ENCODE data around the gene ADAMTS2.

Gene ADAMTS2

GRCh38 chr5:179232091-179232735 is 113.0 kb downstream of the ADAMTS2 start:
- H3K27me3 ChIP-seq (ENCODE audit: control insufficient read depth, insufficient read depth, low read length): no peaks in the 10 kb centered on the region
- DNase-seq (ENCODE audit: low read depth, low spot score): no peak
- no CpG with 5 or more reads among the region's 17 CpGs for WGBS (ENCODE audit: insufficient coverage, insufficient read length)
- peaks cover 11% of the 10 kb centered on the region for H3K4me1 ChIP-seq (ENCODE audit: control insufficient read depth, insufficient read depth, low read length)
- no peaks in the 10 kb centered on the region for H3K36me3 ChIP-seq (ENCODE audit: control insufficient read depth, insufficient read depth, low read length)
- H3K27ac ChIP-seq (ENCODE audit: low read length): no peak overlapping the region
- no peak overlapping the region for H3K4me3 ChIP-seq (ENCODE audit: low read length)
- H3K9me3 ChIP-seq (ENCODE audit: control insufficient read depth, insufficient read depth, low read length): no peaks in the 10 kb centered on the region

GRCh38 chr5:179231309-179231708 is 114.0 kb downstream of the ADAMTS2 start:
- no peaks in the 10 kb centered on the region for H3K27me3 ChIP-seq (ENCODE audit: control insufficient read depth, insufficient read depth, low read length)
- H3K27ac ChIP-seq (ENCODE audit: low read length): no peak overlapping the region
- no peaks in the 10 kb centered on the region for H3K36me3 ChIP-seq (ENCODE audit: control insufficient read depth, insufficient read depth, low read length)
- WGBS (ENCODE audit: insufficient coverage, insufficient read length): no CpG with 5 or more reads among the region's 14 CpGs
- no peak overlapping the region for H3K4me3 ChIP-seq (ENCODE audit: low read length)
- no peaks in the 10 kb centered on the region for H3K9me3 ChIP-seq (ENCODE audit: control insufficient read depth, insufficient read depth, low read length)
- DNase-seq (ENCODE audit: low read depth, low spot score): no peak
- peaks cover 13% of the 10 kb centered on the region for H3K4me1 ChIP-seq (ENCODE audit: control insufficient read depth, insufficient read depth, low read length)

- DNase-seq (ENCODE audit: low read depth, low spot score): no peak
- no peak overlapping the region for H3K27ac ChIP-seq (ENCODE audit: low read length)
- H3K4me3 ChIP-seq (ENCODE audit: low read length): no peak overlapping the region
- H3K9me3 ChIP-seq (ENCODE audit: control insufficient read depth, insufficient read depth, low read length): no peaks in the 10 kb centered on the region
- peaks cover 13% of the 10 kb centered on the region for H3K4me1 ChIP-seq (ENCODE audit: control insufficient read depth, insufficient read depth, low read length)
- H3K27me3 ChIP-seq (ENCODE audit: control insufficient read depth, insufficient read depth, low read length): no peaks in the 10 kb centered on the region
- no CpG with 5 or more reads among the region's 9 CpGs for WGBS (ENCODE audit: insufficient coverage, insufficient read length)
- H3K36me3 ChIP-seq (ENCODE audit: control insufficient read depth, insufficient read depth, low read length): no peaks in the 10 kb centered on the region
These were observed 115.2 kb downstream of the ADAMTS2 start for GRCh38 chr5:179230061-179230461.

DNA sequence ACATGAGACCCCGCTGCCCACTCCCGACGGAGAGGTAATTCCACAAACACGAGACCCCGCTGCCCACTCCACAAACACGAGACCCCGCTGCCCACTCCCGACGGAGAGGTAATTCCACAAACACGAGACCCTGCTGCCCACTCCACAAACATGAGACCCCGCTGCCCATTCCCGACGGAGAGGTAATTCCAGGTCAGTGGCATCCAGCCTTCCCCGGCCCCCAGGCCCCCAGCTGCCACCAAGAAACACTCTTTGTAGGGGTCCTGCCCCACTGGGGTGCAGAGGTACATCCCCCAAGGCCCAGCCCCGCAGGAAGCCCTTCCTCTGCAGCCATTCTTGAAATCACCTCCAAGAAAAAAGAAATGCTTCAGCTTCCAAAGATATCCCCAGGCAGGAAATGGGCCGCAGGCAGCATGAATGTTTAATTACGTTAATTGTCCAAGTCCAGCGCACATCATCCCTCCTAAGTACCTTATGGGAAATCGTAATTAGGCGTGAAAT is 115.9 kb downstream of the ADAMTS2 start:
- peaks cover 13% of the 10 kb centered on the region for H3K4me1 ChIP-seq (ENCODE audit: control insufficient read depth, insufficient read depth, low read length)
- no peaks in the 10 kb centered on the region for H3K36me3 ChIP-seq (ENCODE audit: control insufficient read depth, insufficient read depth, low read length)
- H3K4me3 ChIP-seq (ENCODE audit: low read length): no peak overlapping the region
- no peak overlapping the region for H3K27ac ChIP-seq (ENCODE audit: low read length)
- H3K9me3 ChIP-seq (ENCODE audit: control insufficient read depth, insufficient read depth, low read length): no peaks in the 10 kb centered on the region
- no CpG with 5 or more reads among the region's 20 CpGs for WGBS (ENCODE audit: insufficient coverage, insufficient read length)
- DNase-seq (ENCODE audit: low read depth, low spot score): no peak
- no peaks in the 10 kb centered on the region for H3K27me3 ChIP-seq (ENCODE audit: control insufficient read depth, insufficient read depth, low read length)

GRCh38 chr5:179228341-179229121 is 116.7 kb downstream of the ADAMTS2 start:
- Histone ChIP-seq H3K27me3 (ENCODE audit: control insufficient read depth, insufficient read depth, low read length) (no peaks in the 10 kb centered on the region), H3K4me3 (ENCODE audit: low read length) (no peak overlapping the region), H3K27ac (ENCODE audit: low read length) (no peak overlapping the region), H3K9me3 (ENCODE audit: control insufficient read depth, insufficient read depth, low read length) (no peaks in the 10 kb centered on the region), H3K36me3 (ENCODE audit: control insufficient read depth, insufficient read depth, low read length) (no peaks in the 10 kb centered on the region), H3K4me1 (ENCODE audit: control insufficient read depth, insufficient read depth, low read length) (peaks cover 9% of the 10 kb centered on the region)
- DNase-seq (ENCODE audit: low read depth, low spot score): no peak
- WGBS (ENCODE audit: insufficient coverage, insufficient read length): no CpG with 5 or more reads among the region's 20 CpGs

DNA sequence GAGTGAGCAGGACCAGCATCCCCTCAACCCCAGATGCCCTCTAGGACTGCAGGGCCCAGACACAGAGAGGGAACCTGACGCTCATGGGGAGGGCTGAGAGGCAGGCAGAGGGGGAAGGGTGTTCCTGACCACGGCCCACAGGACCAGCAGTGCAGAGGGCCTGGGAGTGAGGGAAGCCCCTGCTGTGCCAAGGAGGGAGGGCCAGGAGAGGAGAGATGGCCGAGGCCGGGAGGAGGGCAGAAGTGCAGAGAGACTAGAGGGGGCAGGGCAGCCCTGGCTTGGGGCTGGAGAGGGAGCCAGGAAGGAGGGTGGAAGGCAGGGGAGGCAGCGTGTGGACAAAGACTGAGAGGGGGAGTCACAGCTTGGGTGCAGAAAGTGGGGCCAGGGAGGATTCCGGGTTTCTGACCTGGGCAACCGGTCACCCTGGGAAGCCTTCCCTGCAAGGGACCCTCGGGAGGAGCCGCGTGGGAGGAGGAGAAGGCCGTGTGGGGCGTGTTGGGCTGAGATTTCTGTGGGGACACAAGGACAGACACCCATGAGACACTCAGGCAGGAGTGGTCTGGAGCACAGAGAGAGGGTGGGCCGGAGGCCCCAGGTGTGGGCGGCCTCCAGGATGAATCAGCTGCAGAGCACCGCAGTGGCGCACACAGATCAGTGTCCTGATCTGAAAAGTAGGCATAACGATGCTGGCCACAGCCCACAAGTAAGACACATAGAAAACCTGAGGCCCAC is 117.5 kb downstream of the ADAMTS2 start:
- Histone ChIP-seq H3K9me3 (ENCODE audit: control insufficient read depth, insufficient read depth, low read length) (peaks cover 3% of the 10 kb centered on the region; the same call in 1 of the 2 replicates), H3K36me3 (ENCODE audit: control insufficient read depth, insufficient read depth, low read length) (no peaks in the 10 kb centered on the region), H3K27me3 (ENCODE audit: control insufficient read depth, insufficient read depth, low read length) (no peaks in the 10 kb centered on the region), H3K27ac (ENCODE audit: low read length) (no peak overlapping the region), H3K4me3 (ENCODE audit: low read length) (no peak overlapping the region), H3K4me1 (ENCODE audit: control insufficient read depth, insufficient read depth, low read length) (peaks cover 9% of the 10 kb centered on the region)
- no CpG with 5 or more reads among the region's 17 CpGs for WGBS (ENCODE audit: insufficient coverage, insufficient read length)
- DNase-seq (ENCODE audit: low read depth, low spot score): no peak

- peaks cover 9% of the 10 kb centered on the region for H3K4me1 ChIP-seq (ENCODE audit: control insufficient read depth, insufficient read depth, low read length)
- H3K27me3 ChIP-seq (ENCODE audit: control insufficient read depth, insufficient read depth, low read length): no peaks in the 10 kb centered on the region
- H3K27ac ChIP-seq (ENCODE audit: low read length): no peak overlapping the region
- H3K4me3 ChIP-seq (ENCODE audit: low read length): no peak overlapping the region
- no CpG with 5 or more reads among the region's 4 CpGs for WGBS (ENCODE audit: insufficient coverage, insufficient read length)
- no peak for DNase-seq (ENCODE audit: low read depth, low spot score)
- H3K36me3 ChIP-seq (ENCODE audit: control insufficient read depth, insufficient read depth, low read length): no peaks in the 10 kb centered on the region
- H3K9me3 ChIP-seq (ENCODE audit: control insufficient read depth, insufficient read depth, low read length): peaks cover 3% of the 10 kb centered on the region; the same call in 1 of the 2 replicates
These were observed 118.1 kb downstream of the ADAMTS2 start for GRCh38 chr5:179227229-179227579.

DNA sequence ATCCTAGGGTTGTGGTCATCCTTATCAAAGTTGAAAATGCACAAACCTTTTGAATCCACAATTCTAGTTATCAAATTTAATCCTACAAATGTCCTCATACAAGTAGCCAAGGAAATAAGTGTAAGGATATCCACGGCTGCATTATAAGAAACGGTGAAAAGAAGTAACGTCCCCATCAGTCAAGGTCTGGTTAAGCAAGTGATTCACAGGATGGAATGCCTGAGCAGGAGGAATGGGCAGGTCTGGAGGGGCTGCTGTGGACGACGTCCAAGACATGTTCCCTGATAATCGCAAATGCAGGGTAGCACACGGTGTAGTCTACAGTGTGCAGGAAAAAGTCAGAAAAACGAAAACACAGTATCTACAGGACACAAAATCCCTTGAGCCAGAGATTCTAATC is 118.6 kb downstream of the ADAMTS2 start:
- Histone ChIP-seq H3K27ac (ENCODE audit: low read length) (no peak overlapping the region), H3K4me1 (ENCODE audit: control insufficient read depth, insufficient read depth, low read length) (peaks cover 9% of the 10 kb centered on the region), H3K9me3 (ENCODE audit: control insufficient read depth, insufficient read depth, low read length) (peaks cover 3% of the 10 kb centered on the region; the same call in 1 of the 2 replicates), H3K36me3 (ENCODE audit: control insufficient read depth, insufficient read depth, low read length) (no peaks in the 10 kb centered on the region), H3K27me3 (ENCODE audit: control insufficient read depth, insufficient read depth, low read length) (no peaks in the 10 kb centered on the region), H3K4me3 (ENCODE audit: low read length) (no peak overlapping the region)
- no CpG with 5 or more reads among the region's 8 CpGs for WGBS (ENCODE audit: insufficient coverage, insufficient read length)
- DNase-seq (ENCODE audit: low read depth, low spot score): no peak

- no peak for DNase-seq (ENCODE audit: low read depth, low spot score)
- Histone ChIP-seq H3K36me3 (ENCODE audit: control insufficient read depth, insufficient read depth, low read length) (no peaks in the 10 kb centered on the region), H3K4me3 (ENCODE audit: low read length) (no peak overlapping the region), H3K27ac (ENCODE audit: low read length) (no peak overlapping the region), H3K27me3 (ENCODE audit: control insufficient read depth, insufficient read depth, low read length) (no peaks in the 10 kb centered on the region), H3K9me3 (ENCODE audit: control insufficient read depth, insufficient read depth, low read length) (peaks cover 3% of the 10 kb centered on the region; the same call in 1 of the 2 replicates), H3K4me1 (ENCODE audit: control insufficient read depth, insufficient read depth, low read length) (peaks cover 9% of the 10 kb centered on the region)
- no CpG with 5 or more reads among the region's 19 CpGs for WGBS (ENCODE audit: insufficient coverage, insufficient read length)
These were observed 119.9 kb downstream of the ADAMTS2 start for GRCh38 chr5:179225387-179225786.

DNA sequence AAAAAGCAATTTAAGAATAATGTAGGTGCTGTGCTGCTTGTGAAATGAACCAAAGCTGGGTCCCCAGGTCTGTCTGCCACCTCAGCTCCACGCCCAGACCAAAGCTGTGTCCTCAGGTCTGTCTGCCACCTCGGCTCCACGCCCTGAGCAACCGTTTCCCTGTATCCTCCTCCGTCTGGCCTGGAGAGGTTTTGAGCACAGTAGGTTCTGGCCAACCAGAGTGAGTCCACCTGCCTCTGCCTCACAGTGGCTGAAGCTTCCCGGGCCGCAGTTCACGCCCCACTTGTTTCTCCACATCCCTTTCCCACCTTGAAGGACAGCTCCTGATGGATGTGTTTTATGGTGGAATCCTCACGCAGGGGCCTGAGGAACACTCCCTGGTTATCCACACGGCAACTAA is 120.5 kb downstream of the ADAMTS2 start:
- peaks cover 9% of the 10 kb centered on the region for H3K4me1 ChIP-seq (ENCODE audit: control insufficient read depth, insufficient read depth, low read length)
- WGBS (ENCODE audit: insufficient coverage, insufficient read length): no CpG with 5 or more reads among the region's 10 CpGs
- H3K9me3 ChIP-seq (ENCODE audit: control insufficient read depth, insufficient read depth, low read length): peaks cover 3% of the 10 kb centered on the region; the same call in 1 of the 2 replicates
- no peaks in the 10 kb centered on the region for H3K36me3 ChIP-seq (ENCODE audit: control insufficient read depth, insufficient read depth, low read length)
- H3K27ac ChIP-seq (ENCODE audit: low read length): no peak overlapping the region
- DNase-seq (ENCODE audit: low read depth, low spot score): no peak
- H3K4me3 ChIP-seq (ENCODE audit: low read length): no peak overlapping the region
- no peaks in the 10 kb centered on the region for H3K27me3 ChIP-seq (ENCODE audit: control insufficient read depth, insufficient read depth, low read length)

Measured in iPS DF 6.9 (cell line).